Kidney (tissue), 14 donors: Measurements from ENCODE around the gene LMCD1. TPM values are rescaled to one million over a fixed set of nuclear protein-coding genes. Genes with fewer than 3 reads are reported as not detected.

Source experiments
- DNase-seq, 5 donors: peaks; one replicate each; pipeline ENCODE4 v3.0.0-alpha.2; 2013 to 2020
- FAIRE-seq: peaks from 2 replicates; lab custom pipeline; 2012; peaks lifted over from hg19 to GRCh38; lab: Jason Lieb, UNC
- H3K27ac ChIP-seq, 2 donors: one replicate each; pipeline ENCODE4 v1.7.0; 2013; ENCODE audit warnings: low read depth in 2 of 2, low read length in 2 of 2, inconsistent platforms in 1 of 2
- H3K27me3 ChIP-seq: one replicate; pipeline ENCODE4 v1.7.1; 2013; ENCODE audit warnings: low read length, inconsistent platforms; ENCODE audit not compliant: control insufficient read depth, insufficient read depth
- H3K36me3 ChIP-seq, 3 donors: one replicate each; pipeline versions ENCODE4 v1.7.0 to v1.7.1; 2013; ENCODE audit warnings: low read length in 3 of 3, control low read depth in 1 of 3, inconsistent platforms in 1 of 3; ENCODE audit not compliant: insufficient read depth in 3 of 3, control insufficient read depth in 2 of 3
- H3K4me1 ChIP-seq, 3 donors: one replicate each; pipeline versions ENCODE4 v1.7.0 to v1.7.1; 2013; ENCODE audit warnings: low read length in 3 of 3, inconsistent platforms in 1 of 3, low read depth in 1 of 3; ENCODE audit not compliant: control insufficient read depth in 2 of 3, insufficient read depth in 2 of 3
- H3K4me3 ChIP-seq, 3 donors: one replicate each; pipeline versions ENCODE4 v1.7.0 to v1.8.1; 2013; ENCODE audit warnings: low read length in 3 of 3, control low read depth in 1 of 3, inconsistent platforms in 1 of 3
- H3K9ac ChIP-seq, 3 donors: one replicate each; pipeline versions ENCODE4 v1.7.0 to v1.7.1; 2013; ENCODE audit warnings: low read length in 3 of 3, control low read depth in 1 of 3, inconsistent platforms in 1 of 3
- H3K9me3 ChIP-seq, 3 donors: one replicate each; pipeline versions ENCODE4 v1.7.0 to v1.7.1; 2013; ENCODE audit warnings: low read length in 3 of 3, control low read depth in 1 of 3, inconsistent platforms in 1 of 3; ENCODE audit not compliant: control insufficient read depth in 2 of 3, insufficient read depth in 1 of 3
- intact Hi-C: fragments of 100-400 bp; cut with DNase I; formaldehyde crosslinking; loops from one replicate; pipeline ENCODE4 v1.11.1; 2022
- polyA plus RNA-seq: library from polyadenylated mRNA; stranded (reverse); fragments of 350-450 nt; fragmentation: Illumina TruSeq; extraction: RNeasy Lipid Tissue Mini Kit (QIAGEN cat#74804); gene quantifications from one replicate; pipeline ENCODE4 v1.2.3, GENCODE V29; 2014; ENCODE audit warnings: low read depth, low replicate concordance; ENCODE audit not compliant: insufficient read depth
- total RNA-seq: library from RNA; stranded (reverse); fragmentation: NEBNext Ultra II Directional; extraction: Animal tissue kit (Norgen Biotek cat#: 25700); gene quantifications from one replicate; pipeline ENCODE4 v1.2.1, GENCODE V29; 2021
- TF ChIP-seq, protein P1 (sequence below): IDR thresholded peaks from 3 replicates; pipeline ENCODE4 v1.5.1; 2012; ENCODE audit warnings: mild to moderate bottlenecking, moderate library complexity, borderline replicate concordance; ENCODE audit not compliant: insufficient read depth; ENCODE audit errors: extremely low read depth
- donor health status: control.
- donor health status: control.
- donor health status: control.
- donor health status: control.
- donor health status: control.
- donor health status: DM: yes; HTN: yes; CAD: no.
- donor health status: Normal renal cell carcinoma (clear cell type).

The LMCD1 gene
- total and polyA plus RNA-seq, 2 donors from 2014 or later, result 24.3 to 65.4 TPM

DNA sequence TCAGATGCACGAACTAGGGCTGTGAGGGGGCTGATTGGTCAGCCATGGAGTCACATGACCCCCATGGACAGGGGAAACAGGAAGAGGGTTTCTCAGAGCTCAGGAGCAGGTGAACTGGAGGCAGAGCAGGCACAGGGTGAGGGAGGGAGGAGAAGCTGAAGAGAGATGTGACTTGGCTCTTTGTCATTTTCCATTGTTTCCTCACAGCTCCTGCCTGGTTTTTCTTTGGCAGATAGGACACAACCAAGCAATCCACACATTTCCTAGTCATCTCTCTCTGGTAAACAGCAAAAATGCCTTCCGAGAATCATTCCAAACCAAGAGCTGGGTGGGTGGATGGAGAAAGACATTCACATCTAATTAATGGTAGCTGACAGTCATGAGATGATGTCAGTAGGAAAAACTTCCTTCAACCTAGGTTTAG is 43.4 kb upstream of the LMCD1 start:
- Histone ChIP-seq H3K27me3 (no peaks in the 10 kb centered on the region), H3K4me3 (no peak overlapping the region), H3K9me3 (no peaks in the 10 kb centered on the region), H3K9ac (no peak overlapping the region), H3K36me3 (no peaks in the 10 kb centered on the region), H3K27ac (no peak overlapping the region), H3K4me1 (no peaks in the 10 kb centered on the region)
- intact Hi-C loops, result no loop called here
- FAIRE-seq (no peak), DNase-seq (no peak)
- TF ChIP-seq, protein P1, sequence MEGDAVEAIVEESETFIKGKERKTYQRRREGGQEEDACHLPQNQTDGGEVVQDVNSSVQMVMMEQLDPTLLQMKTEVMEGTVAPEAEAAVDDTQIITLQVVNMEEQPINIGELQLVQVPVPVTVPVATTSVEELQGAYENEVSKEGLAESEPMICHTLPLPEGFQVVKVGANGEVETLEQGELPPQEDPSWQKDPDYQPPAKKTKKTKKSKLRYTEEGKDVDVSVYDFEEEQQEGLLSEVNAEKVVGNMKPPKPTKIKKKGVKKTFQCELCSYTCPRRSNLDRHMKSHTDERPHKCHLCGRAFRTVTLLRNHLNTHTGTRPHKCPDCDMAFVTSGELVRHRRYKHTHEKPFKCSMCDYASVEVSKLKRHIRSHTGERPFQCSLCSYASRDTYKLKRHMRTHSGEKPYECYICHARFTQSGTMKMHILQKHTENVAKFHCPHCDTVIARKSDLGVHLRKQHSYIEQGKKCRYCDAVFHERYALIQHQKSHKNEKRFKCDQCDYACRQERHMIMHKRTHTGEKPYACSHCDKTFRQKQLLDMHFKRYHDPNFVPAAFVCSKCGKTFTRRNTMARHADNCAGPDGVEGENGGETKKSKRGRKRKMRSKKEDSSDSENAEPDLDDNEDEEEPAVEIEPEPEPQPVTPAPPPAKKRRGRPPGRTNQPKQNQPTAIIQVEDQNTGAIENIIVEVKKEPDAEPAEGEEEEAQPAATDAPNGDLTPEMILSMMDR, result no peak

DNA sequence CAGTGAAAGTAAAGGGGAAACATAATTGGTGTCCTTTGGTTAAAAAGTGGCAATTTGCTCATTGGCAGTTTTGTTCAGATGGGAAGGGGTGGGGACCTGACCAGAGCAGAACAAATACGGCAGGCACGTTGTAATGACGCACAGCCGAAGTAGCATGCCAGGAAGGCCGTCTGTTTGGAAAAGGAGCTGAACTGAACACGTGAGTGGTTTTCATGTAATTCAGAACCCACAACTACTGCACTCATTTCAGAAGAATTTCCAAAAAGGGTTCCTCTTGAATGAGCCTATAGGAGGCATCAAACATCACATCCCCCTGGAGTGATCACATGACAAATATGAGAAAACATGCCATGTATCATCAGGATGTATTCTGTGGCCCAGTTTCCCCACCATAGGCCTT is 42.9 kb upstream of the LMCD1 start:
- Histone ChIP-seq H3K4me3 (no peak overlapping the region), H3K4me1 (no peaks in the 10 kb centered on the region), H3K27ac (no peak overlapping the region), H3K9me3 (no peaks in the 10 kb centered on the region), H3K36me3 (no peaks in the 10 kb centered on the region), H3K9ac (no peak overlapping the region), H3K27me3 (no peaks in the 10 kb centered on the region)
- DNase-seq, result no peak
- FAIRE-seq, result no peak
- TF ChIP-seq, protein P1, result no peak
- intact Hi-C loops, result no loop called here

DNA sequence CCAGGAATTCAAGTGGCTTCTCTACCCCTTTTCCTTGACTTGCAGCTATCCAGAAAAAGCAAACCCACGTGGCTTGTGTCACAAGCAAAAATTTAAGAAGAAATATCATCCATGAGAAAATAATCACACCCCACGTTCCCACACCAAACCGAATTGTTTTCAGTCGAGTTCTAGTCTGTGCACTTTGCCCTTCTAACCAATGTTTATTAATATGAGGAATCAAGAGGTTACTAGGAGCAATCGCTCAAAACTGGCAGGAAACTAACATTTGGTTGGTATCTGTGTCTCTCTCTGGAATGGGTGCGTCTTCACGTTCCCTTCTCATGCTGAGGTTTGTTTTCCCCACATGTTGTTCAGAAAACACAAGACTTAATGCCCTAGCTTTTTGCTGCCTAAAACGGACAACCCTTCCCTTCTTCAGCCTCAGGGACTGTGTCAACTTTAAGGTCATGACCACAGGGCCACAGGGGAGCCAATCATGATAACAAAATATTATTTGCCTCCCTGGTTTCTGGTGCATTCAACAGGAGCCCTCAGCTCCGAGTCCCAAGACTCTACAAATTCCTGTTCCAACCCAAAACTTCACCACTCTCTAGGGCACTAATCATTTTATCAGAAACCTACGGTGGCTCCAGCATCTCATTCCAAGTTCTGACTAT is 41.4 kb upstream of the LMCD1 start:
- intact Hi-C loops, result no loop called here
- TF ChIP-seq, protein P1, result no peak
- no peaks in the 10 kb centered on the region for H3K36me3 ChIP-seq
- FAIRE-seq (no peak), DNase-seq (peak in 1 of 5 donors; percentile 40)
- H3K9me3 ChIP-seq, result no peaks in the 10 kb centered on the region
- no peak overlapping the region for H3K9ac ChIP-seq
- no peaks in the 10 kb centered on the region for H3K27me3 ChIP-seq
- no peaks in the 10 kb centered on the region for H3K4me1 ChIP-seq
- H3K4me3 ChIP-seq, result no peak overlapping the region
- no peak overlapping the region for H3K27ac ChIP-seq
